ENCODE data around the gene SIM2. TPM values are rescaled to one million over a fixed set of nuclear protein-coding genes. Genes with fewer than 3 reads are reported as not detected.

The SIM2 gene
- total and polyA plus RNA-seq, 3 donors from 2014 or later: 0.19 to 0.90 (median 0.71) TPM

- no peak for TF ChIP-seq POLR2A (IDR thresholded peaks at IDR 0.05)
- no peak for TF ChIP-seq CTCF (IDR thresholded peaks at IDR 0.05)
- H3K27ac ChIP-seq: no peak overlapping the region
- WGBS, 2 donors: 5 to 6% methylated on average over 28 to 40 of the region's 40 CpGs
- DNase-seq: no peak
- peaks cover 5% of the 10 kb centered on the region for H3K4me1 ChIP-seq
- intact Hi-C loops (cut with DNase I; ENCODE audit: low total_unique reads): no loop called here
- H3K9me3 ChIP-seq: no peaks in the 10 kb centered on the region
- no peak overlapping the region for H3K4me3 ChIP-seq
- no peaks in the 10 kb centered on the region for H3K36me3 ChIP-seq (ENCODE audit: low read depth, missing control alignments)
- no peaks in the 10 kb centered on the region for H3K27me3 ChIP-seq
These were observed 5.4 kb upstream of the SIM2 start for GRCh38 chr21:36693489-36694030.

GRCh38 chr21:36694031-36694515, 4.8 kb upstream of the SIM2 start:
- 11 to 13% methylated on average over 14 of the region's 14 CpGs for WGBS, 2 donors
- TF ChIP-seq CTCF (IDR thresholded peaks at IDR 0.05): no peak
- no peaks in the 10 kb centered on the region for H3K27me3 ChIP-seq
- no peaks in the 10 kb centered on the region for H3K36me3 ChIP-seq (ENCODE audit: low read depth, missing control alignments)
- intact Hi-C loops (cut with DNase I; ENCODE audit: low total_unique reads): no loop called here
- H3K4me3 ChIP-seq: no peak overlapping the region
- H3K4me1 ChIP-seq: peaks cover 5% of the 10 kb centered on the region
- H3K9me3 ChIP-seq: no peaks in the 10 kb centered on the region
- DNase-seq: no peak
- H3K27ac ChIP-seq: no peak overlapping the region

GRCh38 chr21:36694593-36695282, 4.2 kb upstream of the SIM2 start:
- DNase-seq: no peak
- intact Hi-C loops (cut with DNase I; ENCODE audit: low total_unique reads): no loop called here

GRCh38 chr21:36695283-36695634, 3.7 kb upstream of the SIM2 start:
- no peaks in the 10 kb centered on the region for H3K36me3 ChIP-seq (ENCODE audit: low read depth, missing control alignments)
- WGBS, 2 donors: 26 to 30% methylated on average over 5 of the region's 5 CpGs
- H3K4me3 ChIP-seq: no peak overlapping the region
- intact Hi-C loops (cut with DNase I; ENCODE audit: low total_unique reads): no loop called here
- no peak overlapping the region for H3K27ac ChIP-seq
- H3K9me3 ChIP-seq: no peaks in the 10 kb centered on the region
- no peak for TF ChIP-seq CTCF (IDR thresholded peaks at IDR 0.05)
- no peak for TF ChIP-seq POLR2A (IDR thresholded peaks at IDR 0.05)
- H3K4me1 ChIP-seq: peaks cover 10% of the 10 kb centered on the region
- DNase-seq: no peak
- H3K27me3 ChIP-seq: no peaks in the 10 kb centered on the region

More at GRCh38 chr21:36694593-36695282, 4.2 kb upstream of the SIM2 start:
- H3K9me3 ChIP-seq: no peaks in the 10 kb centered on the region
- no peaks in the 10 kb centered on the region for H3K36me3 ChIP-seq (ENCODE audit: low read depth, missing control alignments)
- WGBS, 2 donors: 8% methylated on average over 19 of the region's 19 CpGs
- no peaks in the 10 kb centered on the region for H3K27me3 ChIP-seq
- H3K27ac ChIP-seq: no peak overlapping the region
- no peak overlapping the region for H3K4me3 ChIP-seq
- TF ChIP-seq CTCF (IDR thresholded peaks at IDR 0.05): no peak
- no peak for TF ChIP-seq POLR2A (IDR thresholded peaks at IDR 0.05)
- H3K4me1 ChIP-seq: peaks cover 8% of the 10 kb centered on the region

All from testis (tissue), 3 donors.